PC-9 (cell line): ENCODE measurements around the gene PRCC. TPM values are rescaled to one million over a fixed set of nuclear protein-coding genes. Genes with fewer than 3 reads are reported as not detected.

ENCODE experiments used
- BruUV-seq: library from RNA; stranded (reverse); fragments of 400-500 nt; replicated peaks from 2 replicates; lab custom pipeline; 2021; lab: Mats Ljungman, UMichigan
- CTCF ChIA-PET: fragments of 300-600 bp; sonication (Branson Sonifier 250); formaldehyde crosslinking; loops from one replicate; lab custom pipeline; 2022; ENCODE audit warnings: antibody characterized with exemption; lab: Charles Lee
- POLR2A ChIA-PET: fragments of 300-600 bp; sonication (Branson Sonifier 250); formaldehyde crosslinking; loops from one replicate; lab custom pipeline; 2022; ENCODE audit warnings: antibody characterized with exemption; ENCODE audit not compliant: unreplicated experiment; lab: Charles Lee
- DNase-seq, 2 experiments: peaks; one replicate each; pipeline versions ENCODE4 v3.0.0 to v3.0.0-alpha.2; 2015 to 2022; ENCODE audit warnings: mixed read lengths in 1 of 2
- H2AFZ ChIP-seq: fragments of 200-600 bp; sonication (generic); 2 replicates; pipeline ENCODE4 v1.8.1; 2017; ENCODE audit warnings: antibody characterized with exemption
- H3F3A ChIP-seq: fragments of 200-600 bp; sonication (generic); 2 replicates; pipeline ENCODE4 v1.8.1; 2017; ENCODE audit warnings: antibody characterized with exemption, mild to moderate bottlenecking, low read depth; ENCODE audit not compliant: insufficient read depth
- H3K27ac ChIP-seq: fragments of 200-600 bp; sonication (generic); 2 replicates; pipeline ENCODE4 v1.6.1; 2016; ENCODE audit warnings: mixed run types
- H3K27me3 ChIP-seq: fragments of 200-600 bp; sonication (generic); 2 replicates; pipeline ENCODE4 v1.6.1; 2016; ENCODE audit warnings: low read depth, mixed run types; ENCODE audit not compliant: insufficient read depth
- H3K36me3 ChIP-seq: fragments of 200-600 bp; sonication (generic); 2 replicates; pipeline ENCODE4 v1.6.1; 2016; ENCODE audit warnings: low read depth, mixed run types
- H3K4me1 ChIP-seq: fragments of 200-600 bp; sonication (generic); replicated peaks from 2 replicates; pipeline ENCODE4 v1.6.1; 2016; ENCODE audit warnings: mixed run types; ENCODE audit not compliant: insufficient read depth
- H3K4me2 ChIP-seq: fragments of 200-600 bp; sonication (generic); 2 replicates; pipeline ENCODE4 v1.6.1; 2017; ENCODE audit warnings: mixed run types
- H3K4me3 ChIP-seq: fragments of 200-600 bp; sonication (generic); 2 replicates; pipeline ENCODE4 v1.6.1; 2016; ENCODE audit warnings: mixed run types
- H3K79me2 ChIP-seq: fragments of 200-600 bp; sonication (generic); 2 replicates; pipeline ENCODE4 v1.6.1; 2017; ENCODE audit warnings: low read depth, mixed run types
- H3K9me2 ChIP-seq: fragments of 200-600 bp; sonication (generic); 2 replicates; pipeline ENCODE4 v1.8.1; 2017; ENCODE audit warnings: mild to moderate bottlenecking; ENCODE audit not compliant: insufficient read depth
- H3K9me3 ChIP-seq: fragments of 200-600 bp; sonication (generic); 2 replicates; pipeline ENCODE4 v1.8.1; 2016; ENCODE audit warnings: low read depth; ENCODE audit not compliant: insufficient read depth
- H4K20me1 ChIP-seq: fragments of 200-600 bp; sonication (generic); 2 replicates; pipeline ENCODE4 v1.8.1; 2017; ENCODE audit not compliant: insufficient read depth
- CTCF ChIP-seq: fragments of 200-600 bp; sonication (generic); conservative IDR thresholded peaks from 2 replicates; pipeline ENCODE4 v1.6.1; 2017; ENCODE audit warnings: mixed run types, antibody characterized with exemption, mild to moderate bottlenecking, moderate library complexity
- EZH2 ChIP-seq: fragments of 200-600 bp; sonication (generic); IDR thresholded peaks from 2 replicates; pipeline ENCODE4 v1.8.0; 2017; ENCODE audit warnings: antibody characterized with exemption, low read depth
- intact Hi-C: fragments of 100-400 bp; cut with micrococcal nuclease; formaldehyde crosslinking; loops from one replicate; pipeline ENCODE4 v1.10.0; 2022; ENCODE audit not compliant: unreplicated experiment
- total RNA-seq: library from RNA; stranded (reverse); gene quantifications from 2 replicates; pipeline ENCODE4 v1.2.3, GENCODE V29; 2021

The PRCC gene
- total RNA-seq, 1 experiment from 2014 or later = 56.6 TPM

- POLR2A ChIA-PET = no interaction called here
- no peaks in the 10 kb centered on the region for H3K27me3 ChIP-seq
- no peaks in the 10 kb centered on the region for H3K9me3 ChIP-seq
- peaks cover 3% of the 10 kb centered on the region for H3K4me1 ChIP-seq
- intact Hi-C loops = no loop called here
- no peaks in the 10 kb centered on the region for H3K79me2 ChIP-seq
- DNase-seq = no peak
- CTCF ChIA-PET = no interaction called here
- H3F3A ChIP-seq = no peaks in the 10 kb centered on the region
- no peak for TF ChIP-seq EZH2
- no peak for TF ChIP-seq CTCF
- no peaks in the 10 kb centered on the region for H4K20me1 ChIP-seq
- no peak overlapping the region for H3K4me3 ChIP-seq
- no peak overlapping the region for H3K4me2 ChIP-seq
- no TSS peak for BruUV-seq
- no peaks in the 10 kb centered on the region for H3K36me3 ChIP-seq
- no peaks in the 10 kb centered on the region for H3K9me2 ChIP-seq
- no peak overlapping the region for H3K27ac ChIP-seq
- no peak overlapping the region for H2AFZ ChIP-seq
Observed at GRCh38 chr1:156821801-156822200, 54.5 kb downstream of the PRCC start.

- Histone ChIP-seq H3K4me1 (no peaks in the 10 kb centered on the region), H3F3A (no peaks in the 10 kb centered on the region), H3K79me2 (no peaks in the 10 kb centered on the region), H3K9me2 (no peaks in the 10 kb centered on the region), H3K4me3 (no peak overlapping the region), H3K27me3 (no peaks in the 10 kb centered on the region), H3K9me3 (no peaks in the 10 kb centered on the region), H3K36me3 (no peaks in the 10 kb centered on the region), H4K20me1 (no peaks in the 10 kb centered on the region), H2AFZ (no peak overlapping the region), H3K4me2 (no peak overlapping the region), H3K27ac (no peak overlapping the region)
- ChIA-PET POLR2A (interaction anchor here (0.6 to 0.7 kb wide), 2 partner anchors 15 to 48 kb away, joined by 4 read pairs; no protein-coding TSS in a partner anchor), CTCF (interaction anchor here (0.6 kb wide), 3 partner anchors 88 to 232 kb away, joined by 3 to 10 read pairs (median 7); no protein-coding TSS in a partner anchor)
- no TSS peak for BruUV-seq
- no peak for DNase-seq
- intact Hi-C loops = no loop called here
- TF ChIP-seq CTCF (no peak), EZH2 (no peak)
Observed at GRCh38 chr1:156822680-156823079, 55.3 kb downstream of the PRCC start.

- POLR2A ChIA-PET = interaction anchor here (0.6 to 0.7 kb wide), 2 partner anchors 14 to 48 kb away, joined by 4 read pairs; no protein-coding TSS in a partner anchor
- Histone ChIP-seq H3K4me1 (no peaks in the 10 kb centered on the region), H3K27me3 (no peaks in the 10 kb centered on the region), H3K79me2 (no peaks in the 10 kb centered on the region), H3K4me2 (no peak overlapping the region), H3K9me3 (no peaks in the 10 kb centered on the region), H4K20me1 (no peaks in the 10 kb centered on the region), H3K4me3 (no peak overlapping the region), H3K9me2 (no peaks in the 10 kb centered on the region), H3F3A (no peaks in the 10 kb centered on the region), H3K27ac (no peak overlapping the region), H2AFZ (no peak overlapping the region), H3K36me3 (no peaks in the 10 kb centered on the region)
- intact Hi-C loops = no loop called here
- DNase-seq = no peak
- CTCF ChIA-PET = no interaction called here
- BruUV-seq = no TSS peak
- no peak for TF ChIP-seq EZH2
- no peak for TF ChIP-seq CTCF
Observed at GRCh38 chr1:156823210-156823790, 56.0 kb downstream of the PRCC start.
